GM12875 (cell line): ENCODE measurements around the gene ELOB.
A peak's percentile ranks its signal among the peaks of the same experiment; 100 is the strongest.

Experiments
- H3K4me3 ChIP-seq: one replicate; pipeline ENCODE4 v1.5.1; 2011; ENCODE audit warnings: low read depth, low read length, control low read depth
- TF ChIP-seq, protein P1 (sequence below): IDR thresholded peaks from 2 replicates; pipeline ENCODE4 v1.5.1; 2011; ENCODE audit warnings: low read depth, mild to moderate bottlenecking, control low read depth, inconsistent platforms, low read length, moderate library complexity, borderline replicate concordance; ENCODE audit not compliant: insufficient read depth

ELOB gene

GRCh38 chr16:2724088-2724676, 52.9 kb downstream of the ELOB start:
- no peak overlapping the region for H3K4me3 ChIP-seq
- TF ChIP-seq, protein P1, sequence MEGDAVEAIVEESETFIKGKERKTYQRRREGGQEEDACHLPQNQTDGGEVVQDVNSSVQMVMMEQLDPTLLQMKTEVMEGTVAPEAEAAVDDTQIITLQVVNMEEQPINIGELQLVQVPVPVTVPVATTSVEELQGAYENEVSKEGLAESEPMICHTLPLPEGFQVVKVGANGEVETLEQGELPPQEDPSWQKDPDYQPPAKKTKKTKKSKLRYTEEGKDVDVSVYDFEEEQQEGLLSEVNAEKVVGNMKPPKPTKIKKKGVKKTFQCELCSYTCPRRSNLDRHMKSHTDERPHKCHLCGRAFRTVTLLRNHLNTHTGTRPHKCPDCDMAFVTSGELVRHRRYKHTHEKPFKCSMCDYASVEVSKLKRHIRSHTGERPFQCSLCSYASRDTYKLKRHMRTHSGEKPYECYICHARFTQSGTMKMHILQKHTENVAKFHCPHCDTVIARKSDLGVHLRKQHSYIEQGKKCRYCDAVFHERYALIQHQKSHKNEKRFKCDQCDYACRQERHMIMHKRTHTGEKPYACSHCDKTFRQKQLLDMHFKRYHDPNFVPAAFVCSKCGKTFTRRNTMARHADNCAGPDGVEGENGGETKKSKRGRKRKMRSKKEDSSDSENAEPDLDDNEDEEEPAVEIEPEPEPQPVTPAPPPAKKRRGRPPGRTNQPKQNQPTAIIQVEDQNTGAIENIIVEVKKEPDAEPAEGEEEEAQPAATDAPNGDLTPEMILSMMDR: no peak

DNA sequence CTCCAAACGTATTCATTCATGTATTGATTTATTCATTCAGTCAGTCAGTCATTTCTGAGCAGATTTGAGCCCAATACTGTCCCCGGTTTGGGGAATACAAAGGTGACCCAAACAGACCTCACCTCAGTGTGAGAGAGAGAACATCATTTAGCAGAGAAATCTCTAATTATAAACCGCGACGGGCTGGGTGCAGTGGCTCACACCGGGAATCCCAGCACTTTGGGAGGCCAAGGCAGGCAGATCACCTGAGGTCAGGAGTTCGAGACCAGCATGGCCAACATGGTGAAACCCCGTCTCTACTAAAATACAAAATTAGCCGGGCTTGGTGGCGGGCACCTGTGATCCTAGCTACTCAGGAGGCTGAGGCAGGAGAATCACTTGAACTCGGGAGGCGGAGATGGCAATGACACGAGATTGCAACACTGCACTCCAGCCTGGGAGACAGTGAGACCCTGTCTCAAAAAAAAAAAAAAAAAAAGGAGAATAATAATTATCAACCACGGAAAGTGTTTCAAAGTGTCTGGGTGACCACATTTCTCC, 55.4 kb downstream of the ELOB start:
- peak overlapping the region; percentile 75 for H3K4me3 ChIP-seq
